NCI-H82 treated with DMSO at 0.1 percent for 48 hours (cell line): Measurements from ENCODE around the gene SLC25A23.

Source experiments
- DNase-seq: peaks from one replicate; lab custom pipeline; 2025; ENCODE audit not compliant: unreplicated experiment; lab: John Stamatoyannopoulos, UW

Gene SLC25A23

DNA sequence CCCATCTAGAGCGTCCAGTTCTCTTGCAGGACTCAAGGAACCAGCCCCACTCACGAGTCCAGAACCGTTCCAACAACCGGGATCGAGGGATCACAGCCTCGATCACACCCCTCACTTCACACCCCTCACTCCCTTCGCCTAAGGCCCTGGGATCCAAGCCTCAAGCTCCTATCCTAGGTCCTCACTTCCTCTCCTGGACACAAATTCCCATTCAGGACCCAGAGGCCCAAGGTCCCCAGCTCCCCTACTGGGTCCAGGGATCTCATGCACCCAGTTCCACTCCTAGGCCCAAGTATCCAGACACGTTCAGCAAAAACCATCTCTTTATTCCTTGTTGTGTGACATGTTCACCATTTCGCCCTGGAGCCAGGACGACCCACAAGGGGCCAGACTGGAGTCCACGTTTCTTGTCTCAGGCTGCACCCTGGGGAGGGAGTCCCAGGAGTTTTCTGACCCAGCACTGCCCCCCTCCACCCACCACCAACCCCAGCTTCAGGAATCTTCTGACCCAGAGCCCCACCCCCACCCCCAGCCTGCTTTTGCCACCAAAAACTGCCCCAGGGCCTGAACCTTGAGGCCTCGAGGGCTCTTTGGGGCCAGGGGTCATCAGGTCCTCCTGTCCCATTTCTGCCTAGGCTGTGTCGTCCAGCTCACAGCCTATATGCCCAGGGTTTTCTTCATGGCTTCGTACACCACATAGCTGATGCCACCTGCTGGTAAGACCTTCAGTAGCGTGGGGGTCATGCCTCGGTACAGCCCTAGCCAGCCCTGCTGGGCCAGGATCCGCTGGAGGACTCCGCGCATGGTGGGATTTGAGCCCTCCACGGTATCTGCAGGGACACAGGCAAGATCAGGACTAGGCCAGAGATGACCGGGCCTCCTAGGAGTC is 33.6 kb downstream of the SLC25A23 start:
- no peak for DNase-seq

DNA sequence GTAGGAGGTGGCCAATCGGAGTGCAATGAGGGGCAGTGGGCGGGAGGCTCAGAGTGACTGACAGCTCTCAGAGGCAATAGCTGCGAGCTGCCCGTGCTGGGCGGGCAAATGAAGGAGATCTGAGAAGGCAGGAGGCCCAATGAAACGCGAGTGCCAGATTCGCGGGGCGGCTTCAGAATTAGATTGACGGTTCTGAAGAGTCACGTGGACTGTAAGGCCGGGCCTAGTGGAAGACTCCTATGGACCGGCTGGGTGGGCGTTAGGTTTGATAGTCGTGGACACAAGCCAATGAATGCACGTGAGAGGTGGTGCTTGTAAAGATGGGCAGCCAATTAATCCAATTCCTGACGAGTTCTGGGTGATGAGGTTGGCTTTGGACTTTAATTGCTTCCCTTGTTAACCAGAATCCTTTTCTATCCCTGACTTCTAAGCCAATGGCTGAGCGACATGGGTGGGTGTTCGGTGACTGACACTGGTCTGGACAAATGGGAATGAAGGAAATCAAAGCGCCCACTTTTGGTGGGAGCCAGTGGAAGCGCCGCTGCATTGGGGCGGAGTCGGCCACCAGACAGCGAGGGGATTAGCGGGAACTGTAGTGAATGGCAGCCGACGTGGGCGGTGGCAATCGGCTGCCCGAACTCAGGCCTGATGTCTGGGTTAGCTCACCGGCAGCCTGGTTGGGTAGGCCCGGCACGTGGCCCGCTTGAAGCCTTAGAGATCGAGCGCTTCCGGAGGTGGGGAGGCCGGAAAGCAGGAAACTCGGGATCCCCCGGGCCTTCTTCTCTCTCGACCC is 34.5 kb downstream of the SLC25A23 start:
- peak; percentile 100 for DNase-seq

DNA sequence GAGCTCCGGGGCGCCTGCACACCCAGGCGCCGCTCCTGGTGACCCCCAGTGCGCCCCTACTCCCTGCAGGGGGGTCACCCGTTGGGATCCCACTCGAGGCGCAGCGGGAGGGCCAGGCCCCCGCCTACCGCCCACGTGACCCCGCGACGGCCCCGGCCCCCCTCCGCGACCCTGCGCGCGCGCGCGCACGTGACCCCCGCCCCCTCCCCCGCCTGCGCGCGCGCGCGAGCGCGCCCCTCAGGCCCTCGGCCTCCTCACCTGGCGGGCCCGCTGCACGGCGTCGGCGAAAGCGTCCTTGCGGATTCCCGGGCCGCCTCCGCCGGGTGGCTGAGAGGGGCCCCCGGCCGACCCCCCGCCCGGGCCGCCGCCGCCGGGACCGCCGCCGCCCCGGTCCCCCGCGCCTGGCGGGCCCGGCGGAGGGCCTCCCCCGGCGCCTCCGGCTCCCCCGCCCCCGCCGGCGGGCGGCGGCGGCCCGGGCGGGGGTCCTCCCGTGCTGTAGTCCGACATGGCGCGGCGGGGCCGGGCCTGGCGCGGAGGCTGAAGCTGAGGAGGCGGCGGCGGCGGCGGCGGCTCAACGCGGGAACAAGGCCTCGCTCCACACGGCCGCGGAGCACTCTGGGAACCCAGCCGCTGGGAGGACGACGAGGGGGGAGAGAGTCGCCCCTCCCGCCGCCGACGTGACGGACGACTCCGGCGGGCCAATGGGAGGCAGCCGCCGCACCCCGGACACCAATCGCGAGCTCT is 35.2 kb downstream of the SLC25A23 start, which contains the start of gene KHSRP:
Gene KHSRP (minus strand): TSS at position 617 of the 744 bp plus-strand sequence. CDS start 110 bp downstream, at position 507.
- no peak for DNase-seq

DNA sequence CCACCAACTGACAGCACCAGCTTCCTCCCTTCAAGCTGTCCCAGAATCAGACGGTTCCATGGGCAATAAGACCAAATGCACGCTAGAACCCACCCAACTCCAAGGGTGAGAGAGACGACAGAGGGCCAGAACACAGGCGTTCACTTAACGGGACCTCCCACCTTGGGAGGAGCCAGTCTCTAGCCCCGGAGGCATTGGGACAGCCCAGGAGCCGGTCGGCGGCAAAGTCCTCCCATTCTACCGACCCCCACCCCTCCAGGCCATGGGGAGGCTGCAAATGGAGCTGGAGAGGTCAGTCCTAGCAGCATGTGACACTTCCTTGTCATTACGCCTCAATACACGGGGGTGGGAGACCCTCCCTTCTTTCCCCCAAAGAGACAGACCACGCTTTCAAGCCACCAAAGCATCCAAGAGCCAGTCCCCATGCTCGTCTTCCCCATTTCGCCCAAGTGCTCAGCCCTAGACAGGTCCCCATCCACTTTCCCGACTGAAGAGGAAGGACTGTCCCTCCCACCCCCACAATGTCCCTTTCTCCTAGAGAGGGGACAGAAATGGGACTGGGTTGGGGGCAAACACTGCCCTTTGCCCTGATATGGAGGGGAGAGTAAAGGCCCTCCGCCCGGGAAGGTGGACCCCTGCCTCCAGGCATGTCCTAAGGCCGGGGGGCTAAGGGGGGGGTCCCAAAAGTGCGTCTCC is 35.9 kb downstream of the SLC25A23 start:
- no peak for DNase-seq

GRCh38 chr19:6421075-6422014 is 38.2 kb downstream of the SLC25A23 start:
- no peak for DNase-seq

- no peak for DNase-seq
Measured at GRCh38 chr19:6418562-6418932, 41.0 kb downstream of the SLC25A23 start.

DNA sequence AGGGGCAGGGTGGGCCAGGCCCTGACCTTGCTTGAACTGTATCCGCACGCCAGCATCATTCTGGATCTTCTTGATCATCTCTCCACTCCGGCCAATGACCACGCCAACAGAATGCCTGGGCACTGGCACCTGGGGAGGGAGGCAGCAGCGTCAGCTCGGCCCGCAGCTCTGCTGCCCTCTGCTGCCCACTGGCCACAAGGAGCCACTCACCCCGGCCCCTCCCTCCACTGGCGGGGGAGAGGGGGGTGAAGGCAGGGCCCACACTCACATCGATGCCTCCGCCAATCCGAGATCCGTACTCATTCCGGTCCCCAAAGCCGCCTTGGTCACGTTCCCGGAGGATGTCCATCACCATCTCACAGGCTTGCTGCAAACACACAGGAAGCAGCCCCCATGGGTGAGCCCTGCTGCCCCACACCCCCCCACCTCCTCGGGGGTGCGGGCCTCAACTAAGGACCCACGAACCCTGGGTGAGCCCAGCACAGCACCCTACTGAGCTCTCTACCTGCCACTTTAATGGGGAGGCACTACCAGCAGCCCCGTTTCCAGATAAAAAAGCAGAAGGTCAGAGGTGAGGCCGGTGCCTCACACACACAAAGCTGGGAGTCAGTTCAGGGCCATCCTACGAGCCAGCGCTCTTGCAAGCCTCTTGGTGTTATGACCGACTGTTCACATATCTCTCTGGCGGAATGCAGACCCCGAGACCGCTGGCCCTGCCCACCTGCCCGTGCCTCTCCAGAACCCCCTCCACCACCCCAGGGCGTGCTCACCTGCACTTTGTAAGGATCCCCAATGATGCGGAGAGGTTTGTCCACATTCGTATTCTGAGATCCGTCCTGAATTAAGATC is 41.7 kb downstream of the SLC25A23 start:
- DNase-seq = no peak

DNA sequence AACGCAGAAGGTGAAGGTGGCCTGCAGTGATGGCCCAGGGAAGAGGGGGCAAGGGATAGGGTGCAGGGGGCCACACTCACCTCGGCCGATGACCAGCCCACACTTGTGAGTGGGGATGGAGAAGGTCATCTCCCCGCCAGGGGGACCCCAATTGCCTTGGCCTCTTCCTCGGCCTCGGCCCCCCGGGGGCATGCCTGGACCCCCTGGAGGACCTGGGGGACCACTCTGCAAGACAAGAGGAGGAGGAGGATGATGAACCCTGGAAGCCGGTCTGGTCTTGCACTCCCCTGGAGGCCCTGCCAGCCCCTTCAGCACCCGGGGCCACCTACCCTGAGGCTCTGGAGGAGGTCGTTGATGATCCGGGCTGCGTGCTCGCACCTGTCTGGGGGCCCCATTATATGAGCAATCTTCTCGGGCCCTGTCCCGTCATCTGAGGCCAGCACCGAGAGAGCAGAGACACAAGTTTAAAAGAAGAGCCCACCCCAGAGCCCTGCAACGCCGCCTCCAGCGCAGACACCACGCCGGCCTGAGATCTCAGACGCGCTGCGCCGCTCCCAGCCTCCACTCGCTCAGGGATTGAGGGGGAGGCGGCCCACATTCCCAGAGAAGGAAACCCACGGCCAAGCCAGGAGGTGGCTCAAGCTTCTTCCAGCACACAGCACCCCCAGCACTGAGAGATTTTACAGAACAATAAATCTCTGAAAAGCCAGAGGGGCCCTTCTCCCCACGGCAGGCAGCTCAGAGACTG is 42.8 kb downstream of the SLC25A23 start:
- DNase-seq = no peak

GRCh38 chr19:6415591-6416190 is 43.9 kb downstream of the SLC25A23 start:
- DNase-seq = no peak

- DNase-seq = no peak
Measured at GRCh38 chr19:6414793-6415590, 44.6 kb downstream of the SLC25A23 start.

DNA sequence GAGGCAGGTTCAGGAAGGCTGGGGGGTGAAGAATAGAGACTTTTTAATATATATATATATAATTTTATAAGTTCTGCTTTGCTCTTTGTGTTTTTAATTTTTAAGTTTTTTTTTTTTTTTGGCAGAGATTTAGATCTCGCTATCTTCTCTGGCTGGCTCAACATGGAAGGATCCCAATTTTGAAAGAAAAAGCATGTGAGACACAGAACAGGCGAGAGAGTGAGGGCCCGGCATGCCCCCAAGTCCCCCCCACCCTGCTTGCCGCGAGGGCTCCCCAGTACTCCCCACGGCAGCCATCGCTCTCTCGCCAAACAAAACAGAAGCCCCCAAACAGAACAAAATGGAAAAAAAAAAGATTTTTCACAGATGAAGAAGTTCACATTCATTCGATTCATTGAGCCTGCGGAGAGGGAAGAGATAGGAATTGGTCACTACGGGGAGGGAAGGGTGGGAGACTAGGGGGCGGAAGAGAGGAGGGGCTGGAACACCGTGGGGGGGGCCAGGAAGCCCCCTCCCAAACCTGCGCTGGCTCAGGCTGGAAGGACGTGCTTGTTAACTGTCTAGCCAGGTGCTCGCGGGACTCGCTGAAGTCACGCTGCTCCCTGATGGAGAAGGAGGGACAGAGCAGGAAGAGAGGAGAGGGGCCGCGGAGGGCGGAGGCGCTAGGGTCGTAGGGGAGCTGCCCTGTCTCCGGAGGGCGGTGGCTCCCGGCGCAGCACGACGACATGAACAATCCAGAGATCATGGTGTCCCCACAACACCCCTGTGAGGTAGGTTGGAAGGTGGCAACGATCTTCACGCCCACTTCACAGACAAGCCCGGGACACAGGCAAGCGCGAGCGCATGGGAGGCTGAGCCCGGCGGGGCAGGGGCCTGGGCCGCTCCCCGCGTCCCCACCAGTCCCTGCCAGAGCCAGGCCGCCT is 45.6 kb downstream of the SLC25A23 start:
- DNase-seq = no peak

- no peak for DNase-seq
Measured at GRCh38 chr19:6413291-6413690, 46.3 kb downstream of the SLC25A23 start.

GRCh38 chr19:6412447-6413091 is 47.0 kb downstream of the SLC25A23 start:
- no peak for DNase-seq

DNA sequence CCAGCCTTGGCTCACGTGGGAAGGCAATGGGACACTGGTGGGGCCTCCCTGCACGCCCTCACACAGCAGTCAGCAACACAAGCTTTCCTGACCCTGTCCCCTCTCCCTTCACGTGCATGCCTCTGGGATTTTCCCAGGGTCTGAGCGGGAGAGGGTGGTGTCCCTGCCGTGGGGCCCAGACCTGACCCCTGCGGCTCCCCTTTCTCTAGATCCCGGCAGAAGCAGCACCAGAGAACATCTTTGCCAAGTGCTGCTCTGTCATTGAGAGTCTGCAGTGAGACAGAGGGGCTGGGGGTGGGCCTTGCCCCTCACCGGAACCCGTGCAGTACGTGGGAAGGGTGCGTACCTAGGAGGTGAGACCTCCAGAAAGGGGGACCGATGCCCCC is 47.5 kb downstream of the SLC25A23 start:
- DNase-seq = no peak

DNA sequence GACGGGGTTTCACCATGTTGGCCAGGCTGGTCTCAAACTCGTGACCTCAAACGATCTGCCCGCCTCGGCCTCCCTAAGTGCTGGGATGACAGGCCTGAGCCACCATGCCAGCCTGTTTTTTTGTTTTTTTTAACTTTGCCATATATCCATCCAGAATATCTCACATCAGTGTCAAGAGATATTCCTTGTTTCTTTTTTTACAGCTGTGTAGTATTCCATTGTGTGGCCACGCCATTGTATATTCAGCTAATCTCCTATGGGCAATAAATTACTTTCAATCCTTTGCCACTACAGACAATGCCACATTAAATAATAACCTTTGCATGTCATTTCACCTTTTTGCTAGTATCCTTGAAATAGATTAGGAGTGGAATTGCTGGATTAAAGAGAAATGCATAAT is 50.2 kb downstream of the SLC25A23 start:
- DNase-seq = no peak
